HG03521 (cell line): Measurements from ENCODE around the gene RNF223.
"Not testable (repeated sequence)": the region's sequence is repeated elsewhere in the genome, so short reads cannot be mapped to it uniquely, and the experiment has no call there.

Experiments used
- ATAC-seq: cut with Tn5 transposase; IDR thresholded peaks from one replicate; pipeline ENCODE4 v1.9.1; 2021; ENCODE audit warnings: mild to moderate bottlenecking, moderate library complexity; ENCODE audit not compliant: unreplicated experiment

The RNF223 gene

DNA sequence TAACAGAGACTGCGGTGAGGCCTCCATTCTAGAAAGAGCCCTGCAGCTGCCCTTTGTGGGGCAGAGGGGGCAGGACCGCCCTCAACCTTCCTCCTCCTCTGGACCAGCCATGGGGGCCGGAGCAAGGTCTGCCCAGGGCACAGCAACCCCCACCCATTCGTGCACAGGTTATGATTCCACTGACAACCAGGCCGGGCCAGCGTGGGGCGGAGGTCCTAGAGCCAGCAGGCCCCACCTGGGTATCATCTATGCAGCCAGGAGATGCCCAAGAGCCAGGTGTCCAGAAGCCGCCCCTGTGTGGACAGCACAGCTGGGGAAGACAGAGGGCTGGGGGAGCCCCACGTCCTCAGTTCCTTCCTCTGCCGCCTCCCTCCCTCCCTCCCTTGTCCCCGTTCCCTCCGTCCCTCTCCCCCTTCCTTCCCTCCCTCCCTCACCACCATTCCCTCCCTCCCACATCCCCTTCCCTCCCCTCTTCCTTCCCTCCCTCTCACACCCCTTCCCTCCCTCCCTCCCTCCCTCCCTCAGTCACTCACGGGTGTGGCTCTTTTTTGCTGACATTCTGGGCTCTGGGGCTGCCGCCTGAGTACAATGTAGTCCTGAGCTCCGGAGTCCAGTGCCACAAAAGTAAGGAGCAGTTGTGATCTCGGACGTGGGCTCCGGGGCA, 12.3 kb downstream of the RNF223 start:
- ATAC-seq, result no peak

DNA sequence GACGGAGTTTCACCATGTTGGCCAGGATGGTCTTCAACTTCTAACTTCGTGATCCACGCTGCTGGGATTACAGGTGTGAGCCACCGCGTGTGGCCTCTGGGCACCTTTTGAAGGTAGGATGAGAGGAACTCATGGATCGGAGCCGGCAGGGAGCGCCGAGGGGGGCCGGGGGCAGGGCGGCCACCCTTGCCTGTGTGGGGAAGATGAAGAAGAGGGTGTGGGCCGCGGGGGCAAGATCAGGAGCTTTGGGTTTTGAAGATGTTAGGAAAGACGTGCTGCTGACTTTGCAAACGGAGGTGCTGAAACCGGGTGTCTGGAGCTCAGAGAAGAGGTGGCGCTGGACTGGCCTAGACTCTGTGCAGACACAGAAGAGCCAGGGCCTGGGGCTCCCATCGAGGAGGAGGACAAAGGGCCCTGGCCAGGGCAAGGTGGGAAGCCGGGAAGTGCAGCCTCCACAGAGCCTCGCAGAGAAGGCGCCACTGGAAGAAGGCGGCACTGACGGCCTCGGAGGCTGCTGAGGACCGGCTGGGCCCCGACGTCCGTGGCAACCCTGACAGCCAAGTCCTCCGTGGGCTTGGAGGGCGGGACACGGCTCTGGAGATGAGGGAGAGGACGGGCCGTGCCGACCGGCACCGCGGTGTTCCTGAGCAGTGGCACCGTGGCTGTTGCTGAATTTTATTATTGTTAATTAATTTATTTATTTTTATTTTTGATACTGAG, 13.7 kb downstream of the RNF223 start:
- ATAC-seq, result no peak

DNA sequence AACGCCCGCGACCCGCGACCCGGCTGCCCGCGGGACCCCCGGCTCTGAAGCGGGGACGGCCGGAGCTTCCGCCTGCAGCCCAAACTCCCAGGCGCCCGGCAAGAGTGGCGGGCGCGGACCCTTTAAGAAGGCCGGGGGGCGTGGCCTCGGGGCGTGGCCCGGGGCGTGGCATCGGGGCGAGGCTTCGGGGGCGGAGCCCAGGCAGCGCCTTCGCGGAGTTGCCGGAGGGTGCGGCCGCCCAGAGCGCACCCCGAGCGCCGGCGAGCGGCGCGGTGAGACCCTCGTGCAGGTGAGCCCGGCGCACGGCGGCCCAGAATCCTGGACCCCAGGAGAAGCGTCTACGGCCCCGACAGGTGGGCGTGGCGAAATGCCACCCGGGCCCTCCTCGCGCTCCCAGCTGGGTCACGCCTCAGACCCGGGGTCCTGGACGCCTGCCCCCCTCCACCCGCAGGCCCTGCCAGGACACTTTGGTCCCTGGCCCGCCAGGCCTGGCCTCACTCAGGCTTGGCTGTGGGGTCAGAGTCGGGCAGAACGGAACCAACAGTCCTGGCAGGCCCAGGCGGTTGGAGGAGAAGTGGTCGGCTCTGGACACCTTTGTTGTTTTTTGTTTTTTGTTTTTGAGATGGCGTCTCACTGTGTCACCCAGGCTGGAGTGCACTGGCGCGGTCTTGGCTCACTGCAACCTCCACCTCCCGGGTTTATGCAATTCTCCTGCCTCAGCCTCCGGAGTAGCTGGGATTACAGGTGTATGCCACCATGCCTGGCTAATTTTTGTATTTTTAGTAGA, 14.4 kb downstream of the RNF223 start:
- ATAC-seq, result peak; percentile 66

- ATAC-seq, result peak; percentile 31
Measured at GRCh38 chr1:1058921-1059493, 15.1 kb downstream of the RNF223 start.

DNA sequence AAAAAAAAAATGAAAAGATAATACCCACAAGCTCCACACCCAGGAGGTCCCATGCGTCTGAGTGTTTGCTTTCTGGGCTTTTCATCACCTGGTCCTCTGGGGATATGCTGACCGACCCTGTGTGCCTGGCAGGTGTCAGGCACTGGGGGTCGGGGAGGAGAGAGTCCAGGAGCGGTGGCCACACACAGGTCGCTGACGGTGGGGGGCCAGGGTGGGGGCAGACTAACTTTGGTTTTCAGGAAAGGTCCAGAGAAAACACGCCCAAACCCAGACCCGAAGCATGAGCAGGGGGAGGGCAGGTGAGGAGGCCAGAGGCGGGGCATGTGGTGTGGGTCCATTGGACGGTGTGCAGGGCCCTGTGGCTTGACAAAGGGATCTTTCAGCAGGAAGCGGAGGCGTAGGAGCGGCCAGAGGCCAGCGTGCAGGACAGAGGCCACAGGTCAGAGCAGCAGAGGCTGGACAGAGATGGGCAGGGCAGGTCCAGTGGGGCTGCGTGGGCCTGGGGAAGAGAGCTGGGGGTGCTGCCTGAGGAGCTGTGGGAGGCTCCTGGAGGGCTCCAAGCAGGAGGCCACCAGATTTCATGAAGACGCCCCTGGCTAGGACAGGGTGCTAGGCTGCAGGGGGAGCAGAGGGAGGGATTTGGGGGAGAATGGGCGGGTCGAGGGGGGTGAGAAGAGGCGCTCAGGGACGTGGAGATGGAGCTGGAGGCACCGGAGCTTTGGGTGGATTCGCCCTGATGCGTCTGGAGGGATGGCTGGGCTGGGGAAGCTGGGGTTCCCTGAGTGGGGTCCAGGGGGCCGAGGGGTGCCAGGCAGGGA, 15.8 kb downstream of the RNF223 start:
- ATAC-seq, result no peak

- not testable (repeated sequence) for ATAC-seq
Measured at GRCh38 chr1:1057769-1058087, 16.4 kb downstream of the RNF223 start.

DNA sequence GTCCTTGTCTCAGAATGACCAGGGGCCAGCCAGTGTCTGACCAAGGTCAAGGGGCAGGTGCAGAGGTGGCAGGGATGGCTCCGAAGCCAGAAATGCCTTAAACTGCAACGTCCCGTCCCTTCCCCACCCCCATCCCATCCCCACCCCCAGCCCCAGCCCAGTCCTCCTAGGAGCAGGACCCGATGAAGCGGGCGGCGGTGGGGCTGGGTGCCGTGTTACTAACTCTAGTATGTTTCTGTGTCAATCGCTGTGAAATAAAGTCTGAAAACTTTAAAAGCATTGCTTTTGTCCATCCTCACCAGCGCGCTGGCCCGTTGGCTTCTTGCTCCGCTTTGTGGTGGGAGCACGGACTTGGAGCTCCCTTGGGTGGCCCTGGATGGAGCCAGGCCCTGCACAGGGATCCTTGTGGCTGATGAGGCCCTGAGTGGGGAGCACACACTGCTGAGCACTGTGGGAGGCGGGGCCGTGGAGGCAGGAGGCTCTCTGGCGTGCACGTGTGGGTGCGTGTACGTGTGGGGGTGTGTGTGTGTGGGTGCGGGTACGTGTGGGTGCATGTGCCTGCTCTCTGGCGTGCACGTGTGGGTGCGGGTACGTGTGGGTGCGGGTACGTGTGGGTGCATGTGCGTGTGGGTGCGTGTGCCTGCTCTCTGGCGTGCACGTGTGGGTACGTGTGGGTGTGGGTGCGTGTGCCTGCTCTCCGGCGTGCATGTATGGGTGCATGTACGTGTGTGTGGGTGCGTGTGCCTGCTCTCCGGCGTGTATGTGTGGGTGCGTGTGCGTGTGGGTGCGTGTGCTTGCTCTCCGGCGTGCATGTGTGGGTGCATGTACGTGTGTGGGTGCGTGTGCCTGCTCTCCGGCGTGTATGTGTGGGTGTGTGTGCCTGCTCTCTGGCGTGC, 18.0 kb downstream of the RNF223 start:
- no peak for ATAC-seq

- ATAC-seq, result no peak
Measured at GRCh38 chr1:1054971-1055370, 19.1 kb downstream of the RNF223 start.

GRCh38 chr1:1054099-1054700, 19.9 kb downstream of the RNF223 start:
- ATAC-seq, result no peak

DNA sequence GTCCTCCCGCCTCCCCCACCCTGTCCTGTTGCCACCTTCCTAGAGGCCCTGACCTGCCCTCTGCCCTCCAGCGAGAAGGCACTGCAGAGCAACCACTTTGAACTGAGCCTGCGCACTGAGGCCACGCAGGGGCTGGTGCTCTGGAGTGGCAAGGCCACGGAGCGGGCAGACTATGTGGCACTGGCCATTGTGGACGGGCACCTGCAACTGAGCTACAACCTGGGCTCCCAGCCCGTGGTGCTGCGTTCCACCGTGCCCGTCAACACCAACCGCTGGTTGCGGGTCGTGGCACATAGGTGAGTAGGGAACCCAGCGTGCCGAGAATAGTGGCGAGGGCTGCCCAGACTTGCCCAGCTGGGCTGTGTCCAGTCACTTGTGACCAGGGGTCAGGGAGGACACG, 20.4 kb downstream of the RNF223 start:
- ATAC-seq, result no peak

- no peak for ATAC-seq
Measured at GRCh38 chr1:1053022-1053421, 21.1 kb downstream of the RNF223 start.

DNA sequence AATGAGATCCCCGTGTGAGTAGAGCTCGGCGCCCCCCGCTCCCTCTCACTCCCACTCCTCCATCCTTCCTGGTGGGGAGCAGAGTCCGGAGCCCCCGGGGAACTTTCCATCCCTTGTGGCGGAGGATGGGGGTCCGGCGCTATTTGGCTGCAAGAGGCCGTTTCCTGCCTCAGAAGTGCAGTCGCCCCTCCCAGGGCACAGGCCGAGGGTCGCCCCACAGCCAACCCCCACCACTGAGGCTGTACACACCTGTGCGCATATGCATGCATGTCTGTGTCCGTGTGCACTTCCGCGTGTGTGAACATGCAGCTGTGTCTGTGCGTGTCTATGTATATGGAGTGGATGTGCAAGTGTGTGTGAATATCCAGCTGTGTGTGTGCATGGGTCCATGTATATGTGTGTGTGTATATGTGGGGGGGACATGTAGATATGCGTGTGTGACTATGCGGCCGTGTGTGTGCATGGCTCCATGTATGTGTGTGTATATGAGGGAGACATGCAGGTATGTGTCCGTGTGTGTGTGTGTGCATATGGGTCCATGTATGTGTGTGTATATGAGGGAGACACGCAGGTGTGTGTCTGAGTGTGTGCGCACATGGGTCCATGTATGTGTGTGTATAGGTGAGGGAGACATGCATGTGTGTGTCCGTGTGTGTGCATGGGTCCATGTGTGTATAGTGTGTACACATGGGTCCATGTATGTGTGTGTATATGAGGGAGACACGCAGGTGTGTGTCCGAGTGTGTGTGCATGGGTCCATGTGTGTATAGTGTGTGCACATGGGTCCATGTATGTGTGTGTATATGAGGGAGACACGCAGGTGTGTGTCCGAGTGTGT, 21.9 kb downstream of the RNF223 start:
- ATAC-seq, result no peak

GRCh38 chr1:1051127-1051810, 22.8 kb downstream of the RNF223 start:
- ATAC-seq, result no peak

DNA sequence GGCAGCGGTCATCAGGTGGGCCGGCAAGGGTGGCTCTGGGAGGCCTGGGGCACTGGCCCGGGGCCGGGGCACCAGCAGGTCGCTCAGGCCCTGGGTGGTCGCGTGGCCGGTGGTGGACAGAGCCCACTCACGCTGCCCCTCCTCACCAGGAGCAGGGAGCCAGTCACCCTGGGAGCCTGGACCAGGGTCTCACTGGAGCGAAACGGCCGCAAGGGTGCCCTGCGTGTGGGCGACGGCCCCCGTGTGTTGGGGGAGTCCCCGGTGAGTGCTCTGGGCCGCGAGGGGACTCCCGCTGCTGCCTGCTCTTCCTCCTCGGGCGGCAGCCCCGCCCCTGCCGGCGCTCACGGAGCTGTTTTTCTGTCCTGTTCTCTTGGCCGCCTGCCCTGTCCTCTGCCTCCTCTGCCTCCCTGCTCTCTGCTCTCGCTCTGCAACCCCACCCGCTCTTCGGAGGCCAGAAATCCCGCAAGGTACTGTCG, 23.5 kb downstream of the RNF223 start:
- ATAC-seq, result no peak

GRCh38 chr1:1049318-1050165, 24.6 kb downstream of the RNF223 start:
- no peak for ATAC-seq

DNA sequence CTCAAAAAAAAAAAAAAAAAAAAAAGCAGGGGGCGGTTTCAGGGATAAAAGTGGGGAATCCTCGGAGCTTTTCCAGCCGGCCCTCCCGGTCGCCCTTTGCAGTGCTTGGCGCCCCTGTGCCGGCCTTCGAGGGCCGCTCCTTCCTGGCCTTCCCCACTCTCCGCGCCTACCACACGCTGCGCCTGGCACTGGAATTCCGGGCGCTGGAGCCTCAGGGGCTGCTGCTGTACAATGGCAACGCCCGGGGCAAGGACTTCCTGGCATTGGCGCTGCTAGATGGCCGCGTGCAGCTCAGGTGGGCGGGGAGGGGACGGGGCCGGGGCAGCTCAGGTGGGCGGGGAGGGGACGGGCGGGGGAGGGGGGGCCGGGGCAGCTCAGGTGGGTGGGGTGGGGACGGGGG, 25.3 kb downstream of the RNF223 start:
- no peak for ATAC-seq

GRCh38 chr1:1047963-1048362, 26.1 kb downstream of the RNF223 start:
- ATAC-seq, result no peak
